IMR-90 (cell line): ENCODE data around the gene CD70. TPM values are rescaled to one million over a fixed set of nuclear protein-coding genes. Genes with fewer than 3 reads are reported as not detected.

Source experiments
- ATAC-seq: fragments of 200-7000 bp; cut with Tn5 transposase; 2 replicates; pipeline ENCODE4 v1.9.1; 2020; ENCODE audit warnings: low read depth, mild to moderate bottlenecking, moderate library complexity
- BruUV-seq: library from RNA; stranded (reverse); fragments of 400-500 nt; replicated peaks from 2 replicates; lab custom pipeline; 2021; lab: Mats Ljungman, UMichigan
- CTCF ChIA-PET: fragments of 300-600 bp; formaldehyde crosslinking; extraction: SDS; loops from one replicate; lab custom pipeline; 2021; ENCODE audit warnings: antibody characterized with exemption; lab: Yijun Ruan, JAX
- POLR2A ChIA-PET: fragments of 300-600 bp; sonication (Branson Sonifier 250); formaldehyde crosslinking; loops from one replicate; lab custom pipeline; 2022; ENCODE audit warnings: antibody characterized with exemption; ENCODE audit not compliant: unreplicated experiment; lab: Charles Lee
- DNase-seq: peaks from one replicate; pipeline ENCODE4 v3.0.0; 2013
- H2AFZ ChIP-seq: replicated peaks from 2 replicates; pipeline ENCODE3; 2013; ENCODE audit warnings: low read length, mild to moderate bottlenecking; ENCODE audit not compliant: poor library complexity
- H2AK5ac ChIP-seq: 2 replicates; pipeline ENCODE4 v1.6.1; 2013; ENCODE audit warnings: low read depth, low read length, inconsistent platforms
- H2AK9ac ChIP-seq: replicated peaks from 2 replicates; pipeline ENCODE3; 2013; ENCODE audit warnings: mild to moderate bottlenecking, low read depth, low read length, moderate library complexity; ENCODE audit not compliant: poor library complexity
- H2BK120ac ChIP-seq: 2 replicates; pipeline ENCODE4 v1.6.1; 2013; ENCODE audit warnings: low read depth, low read length, inconsistent platforms
- H2BK15ac ChIP-seq: 3 replicates; pipeline ENCODE4 v1.6.1; 2013; ENCODE audit warnings: low read depth, low read length, inconsistent platforms
- H2BK20ac ChIP-seq: 2 replicates; pipeline ENCODE4 v1.6.1; 2013; ENCODE audit warnings: low read depth, mild to moderate bottlenecking, inconsistent platforms, low read length, moderate library complexity
- H2BK5ac ChIP-seq: 2 replicates; pipeline ENCODE4 v1.6.1; 2013; ENCODE audit warnings: mild to moderate bottlenecking, low read depth, low read length, inconsistent platforms; ENCODE audit not compliant: poor library complexity, severe bottlenecking
- H3K14ac ChIP-seq: replicated peaks from 2 replicates; pipeline ENCODE4 v1.6.1; 2013; ENCODE audit warnings: low read depth, low read length, inconsistent platforms
- H3K18ac ChIP-seq: 2 replicates; pipeline ENCODE4 v1.6.1; 2013; ENCODE audit warnings: low read depth, low read length, control low read depth
- H3K23ac ChIP-seq: 2 replicates; pipeline ENCODE4 v1.6.1; 2013; ENCODE audit warnings: low read depth, low read length, inconsistent platforms
- H3K27ac ChIP-seq: 2 replicates; pipeline ENCODE4 v1.5.1; 2013; ENCODE audit warnings: mild to moderate bottlenecking, control low read depth, low read length; ENCODE audit not compliant: insufficient read depth
- H3K27me3 ChIP-seq: 2 replicates; pipeline ENCODE4 v1.6.1; 2013; ENCODE audit warnings: low read length; ENCODE audit not compliant: control insufficient read depth, insufficient read depth
- H3K36me3 ChIP-seq: 2 replicates; pipeline ENCODE4 v1.6.1; 2013; ENCODE audit warnings: low read length, mixed read lengths; ENCODE audit not compliant: control insufficient read depth, insufficient read depth
- H3K4ac ChIP-seq: 2 replicates; pipeline ENCODE4 v1.6.1; 2013; ENCODE audit warnings: low read depth, low read length, inconsistent platforms
- H3K4me1 ChIP-seq: 2 replicates; pipeline ENCODE4 v1.6.1; 2013; ENCODE audit warnings: low read length, mixed read lengths; ENCODE audit not compliant: control insufficient read depth, insufficient read depth
- H3K4me2 ChIP-seq: 2 replicates; pipeline ENCODE4 v1.6.1; 2013; ENCODE audit warnings: low read depth, mild to moderate bottlenecking, control low read depth, low read length, moderate library complexity
- H3K4me3 ChIP-seq: 2 replicates; pipeline ENCODE4 v1.5.1; 2013; ENCODE audit warnings: low read depth, mild to moderate bottlenecking, control low read depth, low read length, moderate library complexity; ENCODE audit not compliant: insufficient read depth
- H3K56ac ChIP-seq: 2 replicates; pipeline ENCODE4 v1.6.1; 2013; ENCODE audit warnings: low read length, inconsistent platforms; ENCODE audit not compliant: insufficient read depth; ENCODE audit errors: extremely low read depth
- H3K79me1 ChIP-seq, 2 experiments: 2 replicates each; pipeline ENCODE4 v1.6.1; 2013; ENCODE audit warnings: low read length in 2 of 2, inconsistent platforms in 1 of 2, low read depth in 1 of 2
- H3K9ac ChIP-seq: 2 replicates; pipeline ENCODE4 v1.6.1; 2013; ENCODE audit warnings: low read depth, low read length, control low read depth
- H3K9me1 ChIP-seq: 2 replicates; pipeline ENCODE4 v1.6.1; 2013; ENCODE audit warnings: low read length, inconsistent platforms; ENCODE audit not compliant: insufficient read depth
- H3K9me3 ChIP-seq: 2 replicates; pipeline ENCODE4 v1.6.1; 2013; ENCODE audit warnings: low read length; ENCODE audit not compliant: control insufficient read depth, insufficient read depth
- H4K20me1 ChIP-seq: 2 replicates; pipeline ENCODE4 v1.6.1; 2013; ENCODE audit warnings: low read length, inconsistent platforms; ENCODE audit not compliant: insufficient read depth
- H4K5ac ChIP-seq: 2 replicates; pipeline ENCODE4 v1.6.1; 2013; ENCODE audit warnings: mild to moderate bottlenecking, low read depth, low read length, control low read depth
- H4K8ac ChIP-seq, 2 experiments: 2 replicates each; pipeline ENCODE4 v1.6.1; 2013; ENCODE audit warnings: low read depth in 2 of 2, low read length in 2 of 2, control low read depth in 1 of 2, inconsistent platforms in 1 of 2
- H4K91ac ChIP-seq: 2 replicates; pipeline ENCODE4 v1.6.1; 2013; ENCODE audit warnings: low read depth, low read length, inconsistent platforms; ENCODE audit not compliant: insufficient read depth
- BHLHE40 ChIP-seq: fragments of 150-350 bp; IDR thresholded peaks from 2 replicates; pipeline ENCODE4 v1.6.1; 2016; ENCODE audit warnings: mild to moderate bottlenecking, low read depth, low read length
- MAFK ChIP-seq: IDR thresholded peaks from 2 replicates; pipeline ENCODE4 v1.6.1; 2012; ENCODE audit warnings: low read depth, low read length, improper control_type of control experiment
- RAD21 ChIP-seq: IDR thresholded peaks from 2 replicates; pipeline ENCODE4 v1.6.1; 2012; ENCODE audit warnings: low read length, improper control_type of control experiment
- RCOR1 ChIP-seq: IDR thresholded peaks from 2 replicates; pipeline ENCODE4 v1.6.1; 2012; ENCODE audit warnings: mild to moderate bottlenecking, low read length, improper control_type of control experiment; ENCODE audit not compliant: insufficient replicate concordance
- SMC3 ChIP-seq: fragments of 150-350 bp; IDR thresholded peaks from 2 replicates; pipeline ENCODE4 v1.6.1; 2016; ENCODE audit warnings: low read depth, mild to moderate bottlenecking, antibody characterized with exemption, low read length, moderate library complexity
- dilution Hi-C: fragments of 300-500 bp; cut with HindIII; formaldehyde crosslinking; loops from one replicate; pipeline ENCODE4 v1.14.3; 2018; ENCODE audit warnings: low sequenced_read_pairs; ENCODE audit not compliant: unreplicated experiment
- in situ Hi-C: fragments of 300-500 bp; cut with MboI; formaldehyde crosslinking; loops from 3 replicates; pipeline ENCODE4 v1.14.3; 2019; ENCODE audit warnings: low sequenced_read_pairs, inconsistent platforms, mixed read lengths
- intact Hi-C: fragments of 100-400 bp; cut with micrococcal nuclease; formaldehyde crosslinking; loops from 2 replicates; pipeline ENCODE4 v1.10.0; 2022
- polyA plus RNA-seq, 3 experiments: library from polyadenylated mRNA; depleted of rRNA; stranded (reverse); fragments of >200 nt; gene quantifications; 2 replicates each; pipeline ENCODE4 v1.2.3, GENCODE V29; 2012; ENCODE audit warnings: low replicate concordance in 1 of 3
- total RNA-seq: library from RNA; depleted of rRNA; stranded (reverse); fragments of >200 nt; gene quantifications from 2 replicates; pipeline ENCODE4 v1.2.3, GENCODE V29; 2012
- TF ChIP-seq, protein P1 (sequence below): conservative IDR thresholded peaks from 2 replicates; pipeline ENCODE4 v1.5.1; 2012; ENCODE audit warnings: mild to moderate bottlenecking, low read depth, low read length, improper control_type of control experiment

Gene CD70
- total and polyA plus RNA-seq, 2 of the 4 experiments (the other 2 are of a cell fraction): not detected

DNA sequence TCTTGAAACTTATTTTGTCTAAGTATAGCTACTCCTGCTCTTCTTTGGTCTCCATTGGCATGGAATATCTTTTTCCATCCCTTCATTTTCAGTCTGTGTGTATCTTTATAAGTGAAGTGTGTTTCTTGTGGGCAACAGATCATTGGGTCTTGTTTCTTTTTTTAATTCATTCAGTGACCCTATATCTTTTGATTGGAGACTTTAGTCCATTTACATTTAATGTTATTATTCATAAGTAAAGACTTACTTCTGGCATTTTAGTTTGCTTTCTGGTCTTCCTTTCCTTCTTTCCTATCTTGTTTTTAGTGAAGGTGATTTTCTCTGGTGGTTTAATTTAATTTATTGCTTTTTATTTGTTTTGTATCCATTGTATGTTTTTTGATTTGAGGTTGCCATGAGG lies 19.8 kb downstream of the CD70 start:
- no peaks in the 10 kb centered on the region for H3K36me3 ChIP-seq
- no peaks in the 10 kb centered on the region for H3K9me1 ChIP-seq
- intact Hi-C loops: no loop called here
- no peak overlapping the region for H3K56ac ChIP-seq
- no TSS peak for BruUV-seq
- H4K8ac ChIP-seq: no peak overlapping the region
- H3K23ac ChIP-seq: no peak overlapping the region
- dilution Hi-C loops: no loop called here
- no peak overlapping the region for H3K18ac ChIP-seq
- no peak overlapping the region for H3K4ac ChIP-seq
- no peak overlapping the region for H2BK5ac ChIP-seq
- ATAC-seq: no peak
- H2AFZ ChIP-seq: no peak overlapping the region
- no peaks in the 10 kb centered on the region for H3K79me1 ChIP-seq
- H3K27ac ChIP-seq: no peak overlapping the region
- H4K91ac ChIP-seq: no peak overlapping the region
- no peaks in the 10 kb centered on the region for H3K4me1 ChIP-seq
- H3K9me3 ChIP-seq: 0 out of 2 replicates have a peak, but pooled peaks cover under 1% of the 10 kb centered on the region
- no peaks in the 10 kb centered on the region for H3K27me3 ChIP-seq
- H3K4me3 ChIP-seq: no peak overlapping the region
- no peak overlapping the region for H2AK5ac ChIP-seq
- no peak overlapping the region for H4K5ac ChIP-seq
- no peak overlapping the region for H3K4me2 ChIP-seq
- no peak overlapping the region for H2BK120ac ChIP-seq
- no peak overlapping the region for H2BK15ac ChIP-seq
- no peaks in the 10 kb centered on the region for H4K20me1 ChIP-seq
- no peak overlapping the region for H3K14ac ChIP-seq
- no peak overlapping the region for H2AK9ac ChIP-seq
- in situ Hi-C loops: no loop called here
- no peak overlapping the region for H2BK20ac ChIP-seq
- H3K9ac ChIP-seq: no peak overlapping the region
- POLR2A ChIA-PET: no interaction called here
- CTCF ChIA-PET: no interaction called here
- DNase-seq: no peak
- TF ChIP-seq, protein P1, sequence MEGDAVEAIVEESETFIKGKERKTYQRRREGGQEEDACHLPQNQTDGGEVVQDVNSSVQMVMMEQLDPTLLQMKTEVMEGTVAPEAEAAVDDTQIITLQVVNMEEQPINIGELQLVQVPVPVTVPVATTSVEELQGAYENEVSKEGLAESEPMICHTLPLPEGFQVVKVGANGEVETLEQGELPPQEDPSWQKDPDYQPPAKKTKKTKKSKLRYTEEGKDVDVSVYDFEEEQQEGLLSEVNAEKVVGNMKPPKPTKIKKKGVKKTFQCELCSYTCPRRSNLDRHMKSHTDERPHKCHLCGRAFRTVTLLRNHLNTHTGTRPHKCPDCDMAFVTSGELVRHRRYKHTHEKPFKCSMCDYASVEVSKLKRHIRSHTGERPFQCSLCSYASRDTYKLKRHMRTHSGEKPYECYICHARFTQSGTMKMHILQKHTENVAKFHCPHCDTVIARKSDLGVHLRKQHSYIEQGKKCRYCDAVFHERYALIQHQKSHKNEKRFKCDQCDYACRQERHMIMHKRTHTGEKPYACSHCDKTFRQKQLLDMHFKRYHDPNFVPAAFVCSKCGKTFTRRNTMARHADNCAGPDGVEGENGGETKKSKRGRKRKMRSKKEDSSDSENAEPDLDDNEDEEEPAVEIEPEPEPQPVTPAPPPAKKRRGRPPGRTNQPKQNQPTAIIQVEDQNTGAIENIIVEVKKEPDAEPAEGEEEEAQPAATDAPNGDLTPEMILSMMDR: no peak
- TF ChIP-seq RCOR1 (no peak), SMC3 (no peak), BHLHE40 (no peak), RAD21 (no peak), MAFK (no peak)
